ENCODE data around the gene CSF3R.

CSF3R gene

GRCh38 chr1:36446746-36447145 lies 36.0 kb downstream of the CSF3R start:
- Mint-ChIP-seq H3K4me1 (ENCODE audit: low read depth) (peaks cover 16% of the 10 kb centered on the region), H3K4me3 (no peak overlapping the region), H3K9me3 (no peaks in the 10 kb centered on the region), H3K36me3 (ENCODE audit: low read depth) (no peaks in the 10 kb centered on the region), H3K27me3 (no peaks in the 10 kb centered on the region), H3K27ac (no peak overlapping the region)
- no peak for DNase-seq

- Mint-ChIP-seq H3K27ac (no peak overlapping the region), H3K27me3 (no peaks in the 10 kb centered on the region), H3K4me3 (no peak overlapping the region), H3K36me3 (ENCODE audit: low read depth) (no peaks in the 10 kb centered on the region), H3K9me3 (no peaks in the 10 kb centered on the region), H3K4me1 (ENCODE audit: low read depth) (peaks cover 12% of the 10 kb centered on the region)
- DNase-seq = no peak
These were observed 36.4 kb downstream of the CSF3R start for GRCh38 chr1:36446271-36446670.

DNA sequence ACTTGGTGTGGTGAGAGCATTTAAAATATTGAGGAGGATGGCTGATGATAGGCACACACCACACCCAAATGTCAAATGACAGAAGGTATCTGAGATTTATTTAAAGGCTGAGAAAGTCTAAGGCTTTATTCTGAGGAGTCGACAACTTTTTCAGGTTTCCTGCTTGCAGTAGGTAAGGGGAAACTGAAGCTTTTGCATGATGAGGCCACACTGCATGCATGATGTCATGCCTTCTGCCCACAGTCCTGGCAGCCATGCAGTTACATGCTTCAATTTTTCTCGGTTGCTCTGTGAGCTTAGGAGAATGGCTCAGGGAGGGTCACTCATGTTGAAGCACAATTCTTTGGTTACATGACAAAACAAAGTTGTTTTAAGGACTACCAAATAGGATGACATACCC lies 39.4 kb downstream of the CSF3R start:
- no peak overlapping the region for H3K4me3 Mint-ChIP-seq
- H3K27ac Mint-ChIP-seq = no peak overlapping the region
- H3K9me3 Mint-ChIP-seq = no peaks in the 10 kb centered on the region
- peaks cover 3% of the 10 kb centered on the region for H3K4me1 Mint-ChIP-seq (ENCODE audit: low read depth)
- no peaks in the 10 kb centered on the region for H3K36me3 Mint-ChIP-seq (ENCODE audit: low read depth)
- H3K27me3 Mint-ChIP-seq = no peaks in the 10 kb centered on the region
- DNase-seq = no peak

GRCh38 chr1:36442337-36442736 lies 40.4 kb downstream of the CSF3R start:
- no peaks in the 10 kb centered on the region for H3K27me3 Mint-ChIP-seq
- H3K36me3 Mint-ChIP-seq (ENCODE audit: low read depth) = no peaks in the 10 kb centered on the region
- no peak for DNase-seq
- H3K27ac Mint-ChIP-seq = no peak overlapping the region
- peaks cover 3% of the 10 kb centered on the region for H3K4me1 Mint-ChIP-seq (ENCODE audit: low read depth)
- H3K4me3 Mint-ChIP-seq = no peak overlapping the region
- no peaks in the 10 kb centered on the region for H3K9me3 Mint-ChIP-seq

GRCh38 chr1:36440646-36441045 lies 42.1 kb downstream of the CSF3R start:
- Mint-ChIP-seq H3K4me1 (ENCODE audit: low read depth) (no peaks in the 10 kb centered on the region), H3K27ac (no peak overlapping the region), H3K9me3 (no peaks in the 10 kb centered on the region), H3K4me3 (no peak overlapping the region), H3K27me3 (no peaks in the 10 kb centered on the region), H3K36me3 (ENCODE audit: low read depth) (no peaks in the 10 kb centered on the region)
- no peak for DNase-seq

DNA sequence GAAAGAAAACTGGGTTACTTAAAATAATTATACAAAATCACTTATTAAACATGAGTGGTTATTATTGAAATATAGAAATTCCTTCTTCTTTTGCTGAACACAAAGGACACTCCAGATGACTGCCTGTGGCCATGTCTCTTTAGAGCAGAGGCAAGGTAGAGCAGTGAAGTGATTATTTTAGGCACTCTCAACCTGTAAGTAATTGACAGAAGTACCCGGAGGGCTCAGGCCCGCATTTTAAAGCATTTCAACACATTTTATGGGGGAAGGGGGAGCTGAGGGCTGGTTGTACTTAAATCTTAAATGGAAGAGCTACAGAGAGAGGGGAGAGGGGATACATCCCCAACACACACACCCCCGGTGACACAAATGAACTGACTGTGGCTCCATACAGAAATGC lies 42.7 kb downstream of the CSF3R start:
- DNase-seq = no peak
- Mint-ChIP-seq H3K4me1 (ENCODE audit: low read depth) (no peaks in the 10 kb centered on the region), H3K4me3 (no peak overlapping the region), H3K27ac (no peak overlapping the region), H3K9me3 (no peaks in the 10 kb centered on the region), H3K36me3 (ENCODE audit: low read depth) (no peaks in the 10 kb centered on the region), H3K27me3 (no peaks in the 10 kb centered on the region)

GRCh38 chr1:36438715-36439114 lies 44.0 kb downstream of the CSF3R start:
- Mint-ChIP-seq H3K36me3 (ENCODE audit: low read depth) (no peaks in the 10 kb centered on the region), H3K9me3 (no peaks in the 10 kb centered on the region), H3K27ac (no peak overlapping the region), H3K4me1 (ENCODE audit: low read depth) (no peaks in the 10 kb centered on the region), H3K27me3 (no peaks in the 10 kb centered on the region), H3K4me3 (no peak overlapping the region)
- no peak for DNase-seq

GRCh38 chr1:36436821-36437220 lies 45.9 kb downstream of the CSF3R start:
- H3K4me3 Mint-ChIP-seq = no peak overlapping the region
- no peaks in the 10 kb centered on the region for H3K36me3 Mint-ChIP-seq (ENCODE audit: low read depth)
- H3K27me3 Mint-ChIP-seq = no peaks in the 10 kb centered on the region
- H3K9me3 Mint-ChIP-seq = no peaks in the 10 kb centered on the region
- no peaks in the 10 kb centered on the region for H3K4me1 Mint-ChIP-seq (ENCODE audit: low read depth)
- DNase-seq = no peak
- no peak overlapping the region for H3K27ac Mint-ChIP-seq

DNA sequence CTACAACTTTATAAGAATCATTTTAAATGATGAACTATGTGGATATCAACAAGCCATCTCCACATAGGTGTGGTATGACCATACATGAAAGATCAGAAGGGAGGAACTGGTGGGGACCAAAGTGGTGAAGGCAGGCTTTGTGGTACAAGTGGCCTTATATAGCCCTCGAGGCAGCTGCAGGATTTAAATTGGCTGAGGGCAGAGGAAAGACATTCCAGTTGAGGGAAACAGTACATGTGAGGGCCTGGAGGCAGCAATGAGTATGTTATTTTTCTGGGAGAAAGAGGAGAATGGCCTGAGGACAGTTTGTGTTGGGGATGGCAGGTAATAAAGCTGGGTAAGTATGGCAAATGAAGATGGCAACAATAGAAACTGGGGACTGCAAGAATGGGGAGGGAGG lies 49.6 kb downstream of the CSF3R start:
- Mint-ChIP-seq H3K4me1 (ENCODE audit: low read depth) (no peaks in the 10 kb centered on the region), H3K27ac (no peak overlapping the region), H3K9me3 (no peaks in the 10 kb centered on the region), H3K27me3 (no peaks in the 10 kb centered on the region), H3K4me3 (no peak overlapping the region), H3K36me3 (ENCODE audit: low read depth) (no peaks in the 10 kb centered on the region)
- no peak for DNase-seq

GRCh38 chr1:36432616-36433015 lies 50.1 kb downstream of the CSF3R start:
- H3K9me3 Mint-ChIP-seq = no peaks in the 10 kb centered on the region
- DNase-seq = no peak

GRCh38 chr1:36425791-36426190 lies 56.9 kb downstream of the CSF3R start:
- H3K27me3 Mint-ChIP-seq = no peaks in the 10 kb centered on the region
- no peak for DNase-seq
- no peaks in the 10 kb centered on the region for H3K36me3 Mint-ChIP-seq (ENCODE audit: low read depth)
- H3K9me3 Mint-ChIP-seq = no peaks in the 10 kb centered on the region
- H3K4me3 Mint-ChIP-seq = no peak overlapping the region
- H3K4me1 Mint-ChIP-seq (ENCODE audit: low read depth) = peaks cover 13% of the 10 kb centered on the region
- H3K27ac Mint-ChIP-seq = no peak overlapping the region

More at GRCh38 chr1:36432616-36433015, 50.1 kb downstream of the CSF3R start:
- H3K27ac Mint-ChIP-seq = no peak overlapping the region
- H3K36me3 Mint-ChIP-seq (ENCODE audit: low read depth) = no peaks in the 10 kb centered on the region
- no peaks in the 10 kb centered on the region for H3K27me3 Mint-ChIP-seq
- H3K4me3 Mint-ChIP-seq = no peak overlapping the region
- H3K4me1 Mint-ChIP-seq (ENCODE audit: low read depth) = no peaks in the 10 kb centered on the region

DNA sequence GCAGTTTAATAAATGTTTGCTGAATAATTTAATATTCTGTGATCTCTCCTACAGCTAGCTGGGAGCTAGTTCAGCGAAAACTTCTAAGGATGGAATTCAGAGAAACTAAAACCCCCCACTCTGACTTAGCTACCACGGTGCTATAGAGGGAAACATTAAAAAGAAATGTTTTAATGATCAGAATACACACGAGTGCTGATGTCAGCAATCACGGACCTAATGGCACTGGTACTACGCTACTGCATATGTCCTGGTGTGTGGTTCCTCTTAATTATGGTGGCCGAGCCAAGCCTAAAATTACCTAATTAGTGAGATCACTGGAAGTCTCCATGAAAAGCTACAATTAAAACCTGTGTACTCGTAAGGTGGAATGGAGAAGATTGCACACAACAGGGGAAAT lies 61.1 kb downstream of the CSF3R start:
- Mint-ChIP-seq H3K4me3 (no peak overlapping the region), H3K9me3 (no peaks in the 10 kb centered on the region), H3K36me3 (ENCODE audit: low read depth) (no peaks in the 10 kb centered on the region), H3K27ac (peak overlapping the region; percentile 93), H3K27me3 (no peaks in the 10 kb centered on the region), H3K4me1 (ENCODE audit: low read depth) (peaks cover 21% of the 10 kb centered on the region)
- DNase-seq = no peak

GRCh38 chr1:36420836-36421317 lies 61.8 kb downstream of the CSF3R start:
- Mint-ChIP-seq H3K9me3 (no peaks in the 10 kb centered on the region), H3K27me3 (no peaks in the 10 kb centered on the region), H3K4me3 (no peak overlapping the region), H3K36me3 (ENCODE audit: low read depth) (no peaks in the 10 kb centered on the region), H3K4me1 (ENCODE audit: low read depth) (peaks cover 17% of the 10 kb centered on the region), H3K27ac (peak overlapping the region; percentile 93)
- peak; percentile 96 for DNase-seq

- Mint-ChIP-seq H3K9me3 (no peaks in the 10 kb centered on the region), H3K27me3 (no peaks in the 10 kb centered on the region), H3K27ac (peak overlapping the region; percentile 93), H3K4me1 (ENCODE audit: low read depth) (peaks cover 14% of the 10 kb centered on the region), H3K36me3 (ENCODE audit: low read depth) (no peaks in the 10 kb centered on the region), H3K4me3 (no peak overlapping the region)
- DNase-seq = no peak
These were observed 62.3 kb downstream of the CSF3R start for GRCh38 chr1:36420409-36420808.

- Mint-ChIP-seq H3K27me3 (no peaks in the 10 kb centered on the region), H3K4me3 (no peak overlapping the region)
These were observed 63.1 kb downstream of the CSF3R start for GRCh38 chr1:36419569-36419968.

GRCh38 chr1:36419140-36419539 lies 63.6 kb downstream of the CSF3R start:
- Mint-ChIP-seq H3K4me1 (ENCODE audit: low read depth) (peaks cover 14% of the 10 kb centered on the region), H3K4me3 (no peak overlapping the region), H3K9me3 (no peaks in the 10 kb centered on the region), H3K27me3 (no peaks in the 10 kb centered on the region), H3K27ac (no peak overlapping the region), H3K36me3 (ENCODE audit: low read depth) (no peaks in the 10 kb centered on the region)
- DNase-seq = no peak

More at GRCh38 chr1:36419569-36419968, 63.1 kb downstream of the CSF3R start:
- H3K4me1 Mint-ChIP-seq (ENCODE audit: low read depth) = peaks cover 14% of the 10 kb centered on the region
- no peak for DNase-seq
- H3K9me3 Mint-ChIP-seq = no peaks in the 10 kb centered on the region
- no peak overlapping the region for H3K27ac Mint-ChIP-seq
- no peaks in the 10 kb centered on the region for H3K36me3 Mint-ChIP-seq (ENCODE audit: low read depth)
